Posterior cingulate gyrus (tissue), 11 donors: Measurements from ENCODE around the gene GTPBP6.
A peak's percentile ranks its signal among the peaks of the same experiment; 100 is the strongest.
"Not testable (repeated sequence)": the region's sequence is repeated elsewhere in the genome, so short reads cannot be mapped to it uniquely, and the experiment has no call there.

Experiments
- DNase-seq, 10 donors: peaks; one replicate each; pipeline versions ENCODE4 v3.0.0 to v3.0.0-alpha.2; 2020 to 2021; ENCODE audit warnings: mixed read lengths in 3 of 10
- intact Hi-C: fragments of 100-400 bp; cut with DNase I; formaldehyde crosslinking; loops from one replicate; pipeline ENCODE4 v1.15.1; 2023

The GTPBP6 gene

DNA sequence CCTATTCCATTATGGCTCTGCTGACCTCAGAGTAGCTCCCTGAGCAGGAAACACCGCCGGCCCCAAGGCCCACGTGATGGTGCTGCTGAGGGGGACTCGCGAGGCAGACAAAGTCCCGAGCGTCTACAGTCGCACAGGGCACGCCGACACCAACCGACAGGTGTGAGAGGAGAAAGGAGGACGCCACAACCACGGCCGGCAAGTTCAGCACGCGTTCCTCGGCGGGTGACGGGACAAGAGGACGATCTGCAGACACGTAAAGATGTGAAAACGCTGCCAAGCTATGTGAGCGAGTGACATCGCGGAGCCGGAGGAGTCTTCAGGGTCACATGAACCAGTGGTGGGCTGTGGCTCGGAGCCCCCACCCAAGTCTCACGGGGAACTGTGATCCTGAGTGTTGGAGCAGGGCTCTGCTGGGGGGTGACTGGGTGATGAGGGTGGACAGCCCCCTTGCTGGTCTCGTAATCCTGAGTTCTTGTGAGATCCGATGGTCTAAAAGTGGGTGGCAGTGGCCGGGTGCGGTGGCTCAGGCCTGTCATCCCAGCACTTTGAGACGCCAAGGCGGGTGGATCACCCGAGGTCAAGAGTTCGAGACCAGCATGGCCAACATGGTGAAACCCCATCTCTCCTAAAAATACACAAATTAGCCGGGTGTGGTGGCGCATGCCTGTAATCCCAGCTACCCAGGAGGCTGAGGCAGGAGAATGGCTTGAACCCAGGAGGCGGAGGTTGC lies 34.2 kb upstream of the GTPBP6 start:
- DNase-seq = peak in 3 of 10 donors; percentile 49 to 76 (median 55)
- intact Hi-C loops = no loop called here

DNA sequence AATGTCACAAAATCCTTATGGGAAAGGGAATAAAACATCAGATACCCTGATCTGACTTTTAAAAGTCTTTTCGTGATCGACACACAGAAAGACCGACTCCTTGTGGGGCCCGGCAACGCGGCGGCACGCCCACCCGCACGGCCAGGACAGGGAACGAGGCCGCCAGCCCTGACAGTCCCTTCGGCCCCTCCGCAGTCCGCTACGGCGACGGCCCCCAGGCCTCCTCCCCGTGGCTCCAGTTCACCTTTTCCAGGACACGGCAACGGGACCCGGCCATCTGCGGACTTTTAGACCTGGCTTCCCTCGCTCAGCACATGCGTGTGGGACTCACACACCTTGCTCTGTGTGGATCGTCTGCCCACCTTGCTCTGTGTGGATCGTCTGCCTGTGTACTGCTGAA lies 33.6 kb upstream of the GTPBP6 start:
- intact Hi-C loops = no loop called here
- DNase-seq = peak in 3 of 10 donors; percentile 65 to 75 (median 65)

DNA sequence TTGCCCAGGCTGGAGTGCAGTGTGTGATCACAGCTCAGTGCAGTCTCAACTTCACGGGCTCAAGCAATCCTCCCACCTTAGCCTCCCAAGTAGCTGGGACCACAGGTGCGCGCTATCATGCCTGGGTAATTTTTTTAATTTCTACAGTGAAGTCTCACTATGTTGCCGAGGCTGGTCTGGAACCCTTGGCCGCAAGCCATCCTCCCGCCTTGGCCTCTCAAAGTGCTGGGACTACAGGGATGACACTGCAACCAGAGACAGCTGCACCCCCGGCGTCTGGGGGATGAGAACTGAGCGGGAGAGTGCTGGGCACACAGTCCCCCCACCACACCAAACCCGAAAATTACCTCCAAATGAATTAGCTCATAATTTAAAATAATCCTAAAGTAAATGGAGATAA lies 33.1 kb upstream of the GTPBP6 start:
- DNase-seq = peak in 3 of 10 donors; percentile 29 to 51 (median 33)

DNA sequence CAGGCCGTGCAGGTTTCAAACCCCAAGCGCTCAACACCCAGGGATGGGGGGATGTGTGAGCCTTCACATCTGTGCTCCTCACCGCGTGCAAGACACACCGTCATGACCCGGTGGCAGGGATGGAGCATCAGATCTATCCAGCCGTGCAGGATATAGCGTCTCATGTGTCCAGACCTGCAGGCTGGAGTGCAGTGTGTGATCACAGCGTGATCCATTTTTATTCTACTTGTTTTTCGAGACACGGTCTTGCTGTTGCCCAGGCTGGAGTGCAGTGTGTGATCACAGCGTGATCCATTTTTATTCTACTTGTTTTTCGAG lies 32.7 kb upstream of the GTPBP6 start:
- intact Hi-C loops = not testable (repeated sequence)
- DNase-seq = peak in 1 of 10 donors; percentile 55

More for the DNA sequence above, 33.1 kb upstream of the GTPBP6 start:
- intact Hi-C loops = no loop called here

DNA sequence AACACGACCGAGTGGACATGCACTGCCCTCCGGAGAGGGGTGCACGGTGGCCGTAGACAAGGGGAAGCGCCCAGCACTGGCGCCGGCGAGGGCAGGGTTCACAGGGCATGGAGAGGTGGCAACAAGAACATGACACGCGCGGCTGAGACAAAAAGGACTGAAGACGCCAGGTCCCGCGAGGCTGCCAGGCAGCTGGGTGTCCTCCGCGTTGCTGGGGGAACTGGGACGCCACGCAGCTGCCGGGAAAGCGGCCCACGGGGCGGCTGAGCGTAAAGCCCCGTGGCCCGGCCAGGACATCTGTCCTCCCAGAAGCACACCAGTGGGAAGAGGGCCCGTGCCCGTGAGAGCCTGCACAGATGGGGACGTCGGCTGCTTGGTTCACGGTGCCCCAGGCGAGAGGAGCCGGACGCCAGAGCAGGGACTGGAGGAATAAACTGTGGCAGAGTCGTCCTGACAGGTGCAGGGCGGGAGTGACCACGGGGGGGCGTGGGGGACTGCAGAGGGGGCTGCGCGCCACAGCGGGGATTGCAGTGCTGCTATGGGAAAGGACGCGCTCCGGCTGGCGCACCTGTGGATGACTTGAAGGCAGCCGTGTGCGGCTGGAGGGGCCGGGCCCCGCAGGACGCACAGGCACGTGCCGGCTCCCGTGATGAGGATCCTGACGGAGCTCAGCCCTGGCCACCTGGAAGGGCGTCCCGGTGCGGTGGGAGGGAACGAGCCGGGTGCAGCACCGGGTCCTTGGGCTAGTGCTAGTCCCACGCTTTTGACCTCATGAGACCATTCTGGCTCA lies 32.1 kb upstream of the GTPBP6 start:
- peak in 4 of 10 donors; percentile 60 to 87 (median 66) for DNase-seq
- intact Hi-C loops = no loop called here

DNA sequence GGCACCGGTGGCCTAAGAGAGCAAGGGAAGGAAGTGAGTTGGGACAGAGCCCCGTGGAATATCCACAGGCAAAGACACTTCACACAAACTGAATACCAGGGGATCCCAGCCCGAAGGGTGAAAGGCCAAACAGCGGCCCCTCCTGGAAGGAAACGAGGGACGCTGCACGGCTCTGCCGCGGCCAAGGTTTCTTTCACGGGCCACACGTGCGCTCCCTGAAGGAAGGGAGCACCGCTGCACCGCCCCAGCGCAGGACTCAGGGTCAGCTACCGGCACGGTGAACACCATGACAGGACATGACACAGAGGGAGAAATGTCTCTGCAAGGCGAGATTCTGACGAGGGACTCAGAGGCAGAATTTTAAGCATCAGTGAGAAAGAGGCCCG lies 31.5 kb upstream of the GTPBP6 start:
- DNase-seq = peak in 3 of 10 donors; percentile 45 to 66 (median 53)
- intact Hi-C loops = no loop called here

DNA sequence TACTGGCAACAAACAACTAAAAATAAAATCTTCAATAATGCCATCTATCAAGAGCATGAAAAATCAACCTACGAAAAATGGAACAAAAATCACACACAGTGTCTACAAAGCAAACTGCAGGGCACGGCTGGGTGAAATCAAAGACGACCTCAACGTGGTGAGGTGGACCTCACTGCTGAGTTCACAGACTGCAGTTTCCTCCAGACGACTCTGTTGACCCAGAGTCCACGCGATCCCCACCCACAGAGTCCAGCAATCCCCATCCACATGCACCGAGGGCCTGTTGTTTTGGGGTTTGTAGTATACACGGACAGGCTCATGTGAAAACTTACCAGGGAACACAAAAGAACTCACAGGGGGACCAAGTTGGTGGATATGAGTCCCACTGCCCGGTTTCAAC lies 31.1 kb upstream of the GTPBP6 start:
- DNase-seq = peak in 2 of 10 donors; percentile 50 to 52
- intact Hi-C loops = no loop called here

DNA sequence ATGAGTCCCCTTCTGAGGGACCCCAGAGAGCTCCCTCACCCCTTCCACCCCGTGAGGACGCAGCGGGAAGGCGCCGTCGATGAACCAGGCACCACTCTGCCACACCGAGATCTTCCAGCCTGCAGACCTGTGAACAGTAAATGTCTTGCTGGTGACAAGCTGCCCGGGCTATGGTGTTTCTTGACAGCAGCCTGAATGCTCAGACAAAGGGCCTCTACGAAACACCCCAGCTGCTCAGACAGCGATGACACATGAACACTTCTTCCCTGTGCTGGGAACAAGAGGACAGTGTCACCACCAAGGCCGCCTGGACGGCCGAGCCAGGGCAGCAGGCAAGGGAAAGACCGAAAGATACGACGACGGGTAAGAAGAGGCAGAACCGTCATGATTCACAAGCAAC lies 30.6 kb upstream of the GTPBP6 start:
- intact Hi-C loops = no loop called here
- peak in 7 of 10 donors; percentile 27 to 93 (median 50) for DNase-seq

DNA sequence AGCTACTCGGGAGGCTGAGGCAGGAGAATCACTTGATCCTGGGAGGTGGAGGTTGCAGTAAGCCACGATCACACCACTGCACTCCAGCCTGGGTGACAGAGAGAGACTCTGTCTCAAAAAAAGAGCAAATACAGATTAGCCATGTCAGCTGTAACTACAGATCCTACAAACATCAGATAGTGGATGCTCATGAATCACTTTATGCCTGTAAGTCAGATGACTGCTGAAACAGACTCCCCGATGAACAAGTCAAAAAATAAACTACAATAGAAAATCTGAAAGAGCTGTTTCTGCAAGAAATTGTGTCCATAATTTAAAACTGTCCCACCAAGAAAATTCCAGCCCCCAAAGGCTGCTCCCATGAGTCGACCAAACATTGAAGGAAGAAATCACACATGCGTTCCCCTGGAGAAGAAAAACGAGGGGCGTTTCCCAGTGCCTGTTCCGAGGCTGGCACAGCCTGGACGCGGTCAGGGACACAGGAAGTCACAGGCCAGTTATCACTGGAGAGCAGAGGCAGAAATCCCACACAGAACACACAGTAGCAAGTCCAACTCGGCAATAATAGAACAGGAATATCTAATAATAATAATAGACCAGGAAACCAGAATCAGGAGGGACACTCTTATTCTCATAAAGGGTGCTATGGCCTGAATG lies 30.0 kb upstream of the GTPBP6 start:
- intact Hi-C loops = no loop called here

DNA sequence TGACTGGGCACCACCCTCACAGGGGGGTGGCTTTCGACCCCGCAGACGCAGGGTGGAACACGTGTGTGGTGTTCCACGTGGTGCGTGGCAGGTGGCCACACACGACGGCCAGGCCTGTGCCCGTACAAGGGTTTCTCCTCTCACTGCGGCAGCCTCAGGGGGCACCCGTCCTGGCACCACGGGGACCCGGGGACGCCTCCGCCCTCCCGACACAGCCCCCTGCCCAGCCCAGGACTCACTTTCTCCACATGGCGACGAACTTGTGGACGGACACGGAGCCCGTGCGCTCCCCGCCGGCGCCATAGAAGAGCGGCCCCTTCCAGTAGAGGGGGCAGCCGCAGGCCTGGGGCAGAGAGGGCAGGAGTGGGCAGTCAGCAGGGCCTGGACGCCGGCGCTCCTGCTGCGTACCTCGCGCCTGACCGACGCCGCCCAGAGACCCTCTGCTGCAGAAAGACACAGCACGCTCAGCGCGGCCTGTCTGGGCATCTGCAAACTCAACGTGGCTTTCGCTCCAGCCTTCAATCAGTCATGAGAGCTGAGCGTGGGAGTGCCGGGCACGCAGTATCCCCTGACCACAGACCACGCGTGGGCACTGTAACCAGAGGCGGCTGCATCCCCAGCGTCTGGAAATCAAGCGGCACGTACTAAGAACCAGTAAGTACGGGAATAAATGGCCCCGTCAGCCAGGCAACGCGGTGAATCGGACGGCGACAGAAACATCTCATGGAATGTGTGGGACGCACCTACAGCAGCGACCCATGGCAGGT lies 28.9 kb upstream of the GTPBP6 start:
- intact Hi-C loops = no loop called here
- DNase-seq = peak in 3 of 10 donors; percentile 57 to 84 (median 74)

More for the DNA sequence above, 30.0 kb upstream of the GTPBP6 start:
- DNase-seq = peak in 3 of 10 donors; percentile 38 to 51 (median 39)

DNA sequence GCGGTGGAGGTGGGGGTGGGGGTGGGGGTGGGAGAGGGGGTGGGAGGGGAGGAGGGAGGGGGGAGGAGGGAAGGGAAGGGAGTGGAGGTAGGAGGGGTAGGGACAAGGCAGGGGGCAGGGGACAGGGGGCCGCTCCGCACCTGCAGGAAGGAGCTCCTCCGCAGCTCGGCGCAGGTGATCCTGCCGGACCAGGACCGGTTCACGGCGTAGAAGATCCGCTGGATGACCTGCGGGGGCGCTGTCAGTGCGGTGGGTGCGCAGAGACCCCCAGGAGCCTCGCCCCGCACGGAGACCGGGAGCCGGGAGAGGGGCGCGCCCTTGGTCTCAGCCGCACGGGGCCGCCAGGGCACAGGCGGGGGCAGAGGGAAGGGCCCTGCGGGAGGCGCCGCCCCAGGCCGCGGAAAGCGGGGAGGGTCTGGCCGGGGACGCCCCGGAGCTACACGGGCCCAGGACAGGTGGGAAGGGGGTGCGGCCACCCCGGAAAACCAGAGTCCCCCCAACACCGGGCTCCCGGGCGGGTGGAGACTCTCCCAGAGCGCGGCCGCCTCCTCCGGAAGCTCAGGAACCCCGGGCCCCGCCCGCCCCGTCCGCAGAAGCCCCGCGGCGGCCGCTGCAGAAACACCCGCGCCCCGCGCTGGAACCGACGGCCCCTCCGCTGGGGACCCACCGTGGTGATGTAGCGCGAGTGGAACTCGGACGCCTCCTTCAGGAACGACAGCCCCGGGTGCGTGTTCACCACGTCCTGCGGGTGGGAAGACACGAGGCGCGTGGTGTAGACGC lies 27.6 kb upstream of the GTPBP6 start:
- intact Hi-C loops = no loop called here
- peak in 5 of 10 donors; percentile 4 to 85 (median 71) for DNase-seq

DNA sequence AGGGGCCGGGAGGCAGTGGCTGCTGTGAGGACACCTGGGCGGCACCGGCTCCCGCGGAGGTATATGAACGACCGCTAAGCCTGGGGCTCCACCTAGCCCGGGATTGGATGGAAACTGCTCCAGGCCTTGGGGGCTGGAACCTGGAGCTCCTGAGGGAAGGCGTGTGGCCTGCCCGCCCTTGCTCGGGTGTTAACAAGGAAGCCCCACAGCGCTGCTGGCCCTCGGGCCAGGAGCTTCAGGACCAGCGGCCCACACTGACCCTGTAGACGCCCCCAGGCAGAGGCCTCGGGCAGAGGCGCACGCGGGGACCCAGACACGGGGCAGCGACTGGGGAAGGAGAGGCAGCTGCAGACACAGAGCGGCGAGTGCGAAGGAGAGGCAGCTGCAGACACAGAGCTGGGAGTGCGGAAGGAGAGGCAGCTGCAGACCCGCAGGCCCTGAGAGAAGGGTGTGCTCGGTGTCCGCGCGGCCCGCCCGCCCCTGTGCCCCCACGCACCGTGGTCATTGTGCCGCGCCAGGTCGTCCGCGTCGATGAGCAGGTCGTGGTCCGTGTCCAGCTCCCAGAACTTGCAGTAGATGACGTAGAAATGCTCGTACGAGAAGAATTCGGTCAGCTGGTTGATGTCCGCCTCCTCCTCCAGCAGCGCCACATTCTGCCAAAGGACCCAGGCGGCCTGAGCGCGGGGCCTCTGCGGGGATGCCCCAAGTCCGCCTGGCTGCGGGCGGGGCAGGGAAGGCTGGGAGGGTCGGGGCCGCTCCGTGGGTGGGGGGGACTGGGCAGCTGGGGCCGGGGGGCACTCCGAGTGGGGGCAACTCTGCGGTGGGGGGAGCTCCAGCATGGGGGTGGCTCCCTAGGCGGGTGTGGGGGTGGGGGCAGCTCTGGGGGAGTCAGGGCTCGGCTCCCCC lies 26.7 kb upstream of the GTPBP6 start:
- intact Hi-C loops = no loop called here
- DNase-seq = peak in 5 of 10 donors; percentile 4 to 81 (median 58)

DNA sequence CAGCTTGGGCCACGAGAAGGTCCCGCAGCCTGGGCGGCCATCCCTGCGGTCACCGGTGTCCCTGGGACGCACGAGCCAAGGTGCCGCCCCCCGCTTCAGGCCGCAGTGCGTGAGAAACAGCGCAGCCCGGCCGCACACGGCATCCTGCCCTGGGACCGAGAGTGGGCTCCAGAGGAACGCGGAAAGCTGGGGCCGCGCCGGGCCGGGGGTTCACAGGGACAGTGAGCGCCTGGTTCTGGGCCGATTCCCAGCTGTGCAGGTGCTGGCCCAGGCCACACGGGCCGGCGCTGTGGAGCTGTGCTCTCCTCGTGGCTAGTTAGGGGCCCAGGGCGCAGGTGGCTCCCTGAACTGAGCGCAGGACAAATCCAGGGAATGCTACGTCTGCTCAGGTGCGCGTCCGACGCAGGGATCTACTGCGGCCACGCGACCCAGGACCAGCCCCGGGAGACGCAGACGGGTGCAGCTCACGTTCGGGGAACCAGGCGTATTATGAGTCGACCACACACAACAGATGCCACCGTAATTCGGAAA lies 25.8 kb upstream of the GTPBP6 start:
- intact Hi-C loops = no loop called here
- DNase-seq = peak in 5 of 10 donors; percentile 3 to 81 (median 52)

DNA sequence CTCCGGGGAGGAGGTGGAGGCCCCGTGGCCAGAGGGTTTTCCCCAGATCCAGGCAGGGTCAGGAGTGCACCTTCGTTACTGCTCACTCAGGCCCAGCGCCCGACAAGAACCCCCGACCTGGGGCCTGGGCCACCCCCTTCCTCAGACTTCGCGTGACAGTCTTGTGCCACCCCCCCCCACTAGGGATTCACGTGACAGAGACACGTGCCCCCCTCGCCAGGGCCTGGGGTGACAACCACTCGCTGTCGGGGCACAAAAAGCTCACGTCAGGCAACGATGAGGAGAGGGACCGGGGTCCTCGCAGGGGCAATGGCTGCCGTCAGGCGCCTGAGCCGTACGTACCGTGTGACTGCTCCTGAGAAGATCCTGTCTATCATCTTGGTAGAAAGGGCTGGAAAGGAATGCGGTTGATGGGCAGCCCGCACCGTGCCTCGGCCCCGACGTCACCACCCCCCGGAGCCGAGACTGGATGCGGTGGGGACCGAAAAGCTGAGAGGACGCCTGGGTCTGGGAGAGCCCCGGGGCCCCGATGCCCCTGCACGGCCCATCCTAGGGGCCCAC lies 23.0 kb upstream of the GTPBP6 start:
- peak in 4 of 10 donors; percentile 16 to 77 (median 49) for DNase-seq
- intact Hi-C loops = no loop called here

DNA sequence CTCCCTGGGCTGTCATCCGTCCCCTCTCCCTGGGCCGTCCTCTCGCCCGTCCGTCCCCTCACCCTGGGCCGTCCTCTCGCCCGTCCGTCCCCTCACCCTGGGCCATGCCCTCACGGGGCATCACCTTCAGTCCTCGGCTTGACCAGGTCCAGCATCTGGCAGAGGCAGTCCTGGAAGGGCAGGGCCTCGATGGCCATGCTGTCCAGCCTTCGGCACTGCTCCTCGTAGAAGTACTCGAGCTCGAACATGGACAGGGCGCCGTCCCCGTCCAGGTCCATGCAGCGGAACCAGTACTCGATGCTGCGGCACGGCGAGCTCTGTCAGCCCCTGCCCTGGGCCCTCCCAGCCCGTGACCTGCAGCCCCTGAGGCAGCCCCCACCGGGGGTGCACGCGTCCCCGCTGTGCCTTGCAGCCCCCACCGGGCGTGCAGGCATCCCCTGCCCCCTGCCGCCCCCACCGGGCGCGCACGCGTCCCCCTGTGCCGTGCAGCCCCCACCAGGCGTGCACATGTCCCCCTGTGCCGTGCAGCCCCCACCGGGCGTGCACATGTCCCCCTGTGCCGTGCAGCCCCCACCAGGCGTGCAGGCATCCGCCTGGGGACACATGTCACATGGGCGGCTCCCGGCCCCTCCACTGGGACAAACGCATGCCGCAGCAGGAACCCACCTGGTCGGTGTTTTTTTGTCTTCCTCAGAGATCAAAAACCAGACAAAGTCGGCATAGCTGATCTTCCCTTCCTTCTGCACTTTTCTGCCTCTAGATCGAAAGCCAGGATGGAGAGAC lies 22.2 kb upstream of the GTPBP6 start:
- intact Hi-C loops = no loop called here
- DNase-seq = peak in 4 of 10 donors; percentile 9 to 83 (median 63)

DNA sequence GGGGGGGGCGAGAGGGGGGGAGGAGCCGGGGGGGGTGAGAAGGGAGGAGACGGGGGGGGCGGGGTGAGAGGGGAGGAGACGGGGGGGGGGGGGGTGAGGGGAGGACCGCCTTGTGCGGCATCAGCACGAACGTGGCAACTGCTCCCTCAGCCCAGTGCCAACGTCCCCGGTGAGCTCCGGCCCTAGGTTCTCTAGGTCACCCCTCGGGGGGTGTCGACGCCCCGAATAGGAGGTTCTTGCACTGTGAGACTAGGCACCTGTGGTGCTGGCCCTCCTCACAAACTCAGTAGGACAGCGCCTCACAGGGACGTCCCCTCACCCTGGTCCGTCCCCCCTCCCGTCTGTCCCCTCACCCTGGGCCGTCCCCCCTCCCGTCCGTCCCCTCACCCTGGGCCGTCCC lies 21.5 kb upstream of the GTPBP6 start:
- intact Hi-C loops = no loop called here
- DNase-seq = peak in 4 of 10 donors; percentile 12 to 69 (median 47)

DNA sequence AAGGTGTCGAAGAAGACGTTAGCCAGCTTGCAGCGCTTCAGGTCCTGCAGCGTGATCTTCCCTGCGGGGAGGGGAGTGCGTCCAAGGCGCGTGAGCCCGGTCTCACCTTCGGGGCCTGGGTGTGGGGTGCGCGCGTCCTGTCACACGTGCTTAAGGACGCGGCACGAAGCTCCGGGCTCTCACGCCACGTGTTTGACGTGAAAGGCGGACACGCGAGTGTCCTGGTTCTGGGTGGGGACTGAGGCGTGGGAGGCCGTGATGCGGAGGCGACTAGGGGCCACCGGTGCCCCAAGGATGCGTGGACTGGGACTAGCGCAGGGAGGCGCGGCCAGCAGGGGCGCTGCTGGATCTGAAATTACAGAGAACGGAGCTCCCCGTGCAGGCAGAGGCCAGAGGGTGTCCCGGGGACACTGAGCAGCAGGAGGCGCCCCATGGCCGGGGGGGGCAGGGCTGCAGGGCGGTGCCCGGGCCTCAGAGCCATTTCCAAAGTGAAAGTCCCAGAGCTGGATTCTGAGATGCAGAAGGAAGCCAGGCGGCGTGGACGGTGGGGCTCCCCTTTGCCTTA lies 20.3 kb upstream of the GTPBP6 start:
- intact Hi-C loops = no loop called here
- peak in 3 of 10 donors; percentile 51 to 84 (median 72) for DNase-seq
